SK-N-SH (cell line): ENCODE data around the gene USP14.
"Not testable (repeated sequence)": the region's sequence is repeated elsewhere in the genome, so short reads cannot be mapped to it uniquely, and the experiment has no call there.

Source experiments
- FOSL2 ChIP-seq: IDR thresholded peaks from 2 replicates; pipeline ENCODE4 v1.4.0; 2012; ENCODE audit warnings: low read depth, mild to moderate bottlenecking, moderate library complexity, borderline replicate concordance
- FOXM1 ChIP-seq: IDR thresholded peaks from 2 replicates; pipeline ENCODE4 v1.4.0; 2012; ENCODE audit warnings: low read depth, mild to moderate bottlenecking
- POLR2AphosphoS5 ChIP-seq: IDR thresholded peaks from 2 replicates; pipeline ENCODE4 v1.6.1; 2012; ENCODE audit warnings: low read depth, low read length

GRCh38 chr18:120539-121260 lies 37.7 kb upstream of the USP14 start:
- not testable (repeated sequence) for TF ChIP-seq FOSL2, FOXM1, POLR2AphosphoS5
